Osteoblast (primary cell): ENCODE data around the gene CEP57L1. TPM values are rescaled to one million over a fixed set of nuclear protein-coding genes. Genes with fewer than 3 reads are reported as not detected.
A peak's percentile ranks its signal among the peaks of the same experiment; 100 is the strongest.

Experiments
- DNase-seq: peaks from one replicate; pipeline ENCODE4 v3.0.0; 2011; ENCODE audit warnings: low spot score, mixed read lengths; ENCODE audit not compliant: insufficient read length; ENCODE audit errors: missing footprints
- H2AFZ ChIP-seq: 2 replicates; pipeline ENCODE4 v1.6.0; 2011; ENCODE audit warnings: mild to moderate bottlenecking, low read length
- H3K27ac ChIP-seq: 2 replicates; pipeline ENCODE4 v1.5.1; 2011; ENCODE audit warnings: mild to moderate bottlenecking, low read depth, low read length, moderate library complexity
- H3K27me3 ChIP-seq: 2 replicates; pipeline ENCODE4 v1.6.0; 2012; ENCODE audit warnings: mild to moderate bottlenecking, control low read depth, inconsistent platforms, low read length, moderate library complexity; ENCODE audit not compliant: insufficient read depth
- H3K36me3 ChIP-seq: 2 replicates; pipeline ENCODE4 v1.5.1; 2011; ENCODE audit warnings: mild to moderate bottlenecking, low read length, control low read depth, moderate library complexity; ENCODE audit not compliant: insufficient read depth
- H3K4me1 ChIP-seq: 2 replicates; pipeline ENCODE4 v1.5.1; 2011; ENCODE audit warnings: mild to moderate bottlenecking, low read length, control low read depth, moderate library complexity; ENCODE audit not compliant: insufficient read depth
- H3K4me2 ChIP-seq: 2 replicates; pipeline ENCODE4 v1.6.0; 2011; ENCODE audit warnings: mild to moderate bottlenecking, low read length; ENCODE audit not compliant: insufficient read depth
- H3K4me3 ChIP-seq: fragments of 200-600 bp; sonication (generic); 3 replicates; pipeline ENCODE4 v1.5.1; 2012; ENCODE audit warnings: mild to moderate bottlenecking, low read length, inconsistent platforms; ENCODE audit not compliant: insufficient read depth
- H3K79me2 ChIP-seq: 2 replicates; pipeline ENCODE4 v1.6.0; 2012; ENCODE audit warnings: mild to moderate bottlenecking, low read length, control low read depth, inconsistent platforms; ENCODE audit not compliant: insufficient read depth
- H3K9me3 ChIP-seq: 2 replicates; pipeline ENCODE4 v1.5.1; 2011; ENCODE audit warnings: low read depth, low read length, control low read depth
- H4K20me1 ChIP-seq: 2 replicates; pipeline ENCODE4 v1.6.0; 2012; ENCODE audit warnings: mild to moderate bottlenecking, low read length, control low read depth; ENCODE audit not compliant: insufficient read depth
- CTCF ChIP-seq: IDR thresholded peaks from 2 replicates; pipeline ENCODE4 v1.5.1; 2011; ENCODE audit warnings: mild to moderate bottlenecking, low read depth, low read length, moderate library complexity; ENCODE audit errors: extremely low read depth
- total RNA-seq: library from RNA; depleted of rRNA; stranded (reverse); fragments of >200 nt; gene quantifications from 2 replicates; pipeline ENCODE4 v1.2.3, GENCODE V29; 2012

CEP57L1 gene
- total RNA-seq, 1 donor, result 17.7 TPM

- DNase-seq, result no peak
- H3K4me3 ChIP-seq, result no peak overlapping the region
- H4K20me1 ChIP-seq, result no peaks in the 10 kb centered on the region
- no peak overlapping the region for H2AFZ ChIP-seq
- H3K36me3 ChIP-seq, result no peaks in the 10 kb centered on the region
- peaks cover 3% of the 10 kb centered on the region for H3K79me2 ChIP-seq
- H3K9me3 ChIP-seq, result no peaks in the 10 kb centered on the region
- peak overlapping the region; percentile 14 for H3K4me2 ChIP-seq
- no peak for TF ChIP-seq CTCF
- peaks cover 8% of the 10 kb centered on the region for H3K4me1 ChIP-seq
- H3K27ac ChIP-seq, result no peak overlapping the region
- no peaks in the 10 kb centered on the region for H3K27me3 ChIP-seq
These were observed 36.2 kb upstream of the CEP57L1 start for GRCh38 chr6:109059153-109059552.

- no peaks in the 10 kb centered on the region for H4K20me1 ChIP-seq
- peak overlapping the region; percentile 14 for H3K4me2 ChIP-seq
- peaks cover 8% of the 10 kb centered on the region for H3K4me1 ChIP-seq
- H3K36me3 ChIP-seq, result no peaks in the 10 kb centered on the region
- no peaks in the 10 kb centered on the region for H3K9me3 ChIP-seq
- H3K27me3 ChIP-seq, result no peaks in the 10 kb centered on the region
- H3K79me2 ChIP-seq, result peaks cover 3% of the 10 kb centered on the region
- H3K27ac ChIP-seq, result no peak overlapping the region
- TF ChIP-seq CTCF, result peak; percentile 40
- no peak overlapping the region for H2AFZ ChIP-seq
- DNase-seq, result no peak
- H3K4me3 ChIP-seq, result no peak overlapping the region
These were observed 35.7 kb upstream of the CEP57L1 start for GRCh38 chr6:109059571-109060021.

- no peak overlapping the region for H3K27ac ChIP-seq
- TF ChIP-seq CTCF, result no peak
- DNase-seq, result no peak
These were observed 34.7 kb upstream of the CEP57L1 start for GRCh38 chr6:109060571-109060970.

GRCh38 chr6:109062216-109062615 lies 33.1 kb upstream of the CEP57L1 start:
- H3K27me3 ChIP-seq, result no peaks in the 10 kb centered on the region
- no peak overlapping the region for H3K4me3 ChIP-seq
- no peak for TF ChIP-seq CTCF
- no peaks in the 10 kb centered on the region for H3K9me3 ChIP-seq
- no peak overlapping the region for H2AFZ ChIP-seq
- H3K79me2 ChIP-seq, result peaks cover 3% of the 10 kb centered on the region
- no peaks in the 10 kb centered on the region for H4K20me1 ChIP-seq
- no peak overlapping the region for H3K4me2 ChIP-seq
- H3K27ac ChIP-seq, result no peak overlapping the region
- peaks cover 8% of the 10 kb centered on the region for H3K4me1 ChIP-seq
- H3K36me3 ChIP-seq, result no peaks in the 10 kb centered on the region
- no peak for DNase-seq

More at GRCh38 chr6:109060571-109060970, 34.7 kb upstream of the CEP57L1 start:
- no peaks in the 10 kb centered on the region for H3K36me3 ChIP-seq
- no peak overlapping the region for H2AFZ ChIP-seq
- no peaks in the 10 kb centered on the region for H3K27me3 ChIP-seq
- H3K79me2 ChIP-seq, result peaks cover 3% of the 10 kb centered on the region
- H3K4me1 ChIP-seq, result peaks cover 8% of the 10 kb centered on the region
- no peak overlapping the region for H3K4me2 ChIP-seq
- H3K4me3 ChIP-seq, result no peak overlapping the region
- no peaks in the 10 kb centered on the region for H3K9me3 ChIP-seq
- no peaks in the 10 kb centered on the region for H4K20me1 ChIP-seq
